ENCODE data around the gene AHCYL1. TPM values are rescaled to one million over a fixed set of nuclear protein-coding genes. Genes with fewer than 3 reads are reported as not detected.

The AHCYL1 gene
- total and polyA plus RNA-seq, 4 donors, result 41.9 to 79.0 (median 59.5) TPM

GRCh38 chr1:110060034-110060661, 75.6 kb downstream of the AHCYL1 start:
- peaks cover 0 to 5% of the 10 kb centered on the region in 2 donors for H3K36me3 ChIP-seq (ENCODE audit: control insufficient read depth in 1 of 2, insufficient read depth in 2 of 2, low read length in 1 of 2)
- DNase-seq (peak in 1 of 2 donors; percentile 80), ATAC-seq (ENCODE audit: low FRiP score) (no peak)

GRCh38 chr1:110060662-110061060, 76.1 kb downstream of the AHCYL1 start:
- Histone ChIP-seq H3K4me3 (ENCODE audit: low read length in 2 of 2) (no peak overlapping the region), H3K9me3 (ENCODE audit: control insufficient read depth, low read length) (no peaks in the 10 kb centered on the region), H3K36me3 (ENCODE audit: control insufficient read depth in 1 of 2, insufficient read depth in 2 of 2, low read length in 1 of 2) (peaks cover 0 to 3% of the 10 kb centered on the region in 2 donors), H3K27ac (ENCODE audit: low read depth in 1 of 2, low read length in 2 of 2) (no peak overlapping the region), H3K27me3 (ENCODE audit: control insufficient read depth in 1 of 2, insufficient read depth in 2 of 2, low read length in 1 of 2) (no peaks in the 10 kb centered on the region), H3K4me1 (ENCODE audit: control insufficient read depth in 1 of 2, insufficient read depth in 2 of 2, low read length in 2 of 2) (no peaks in the 10 kb centered on the region)
- DNase-seq (peak in 1 of 2 donors; percentile 61), ATAC-seq (ENCODE audit: low FRiP score) (no peak)
- 92 to 93% methylated on average over 7 of the region's 7 CpGs for WGBS, 2 donors
- intact Hi-C loops (cut with DNase I), result no loop called here

More at GRCh38 chr1:110060034-110060661, 75.6 kb downstream of the AHCYL1 start:
- intact Hi-C loops (cut with DNase I), result no loop called here
- H3K27me3 ChIP-seq (ENCODE audit: control insufficient read depth in 1 of 2, insufficient read depth in 2 of 2, low read length in 1 of 2), result no peaks in the 10 kb centered on the region
- 89 to 91% methylated on average over 9 of the region's 9 CpGs for WGBS, 2 donors
- H3K4me3 ChIP-seq (ENCODE audit: low read length in 2 of 2), result no peak overlapping the region
- no peak overlapping the region for H3K27ac ChIP-seq (ENCODE audit: low read depth in 1 of 2, low read length in 2 of 2)
- H3K9me3 ChIP-seq (ENCODE audit: control insufficient read depth, low read length), result no peaks in the 10 kb centered on the region
- H3K4me1 ChIP-seq (ENCODE audit: control insufficient read depth in 1 of 2, insufficient read depth in 2 of 2, low read length in 2 of 2), result no peaks in the 10 kb centered on the region

GRCh38 chr1:110061341-110061740, 76.8 kb downstream of the AHCYL1 start:
- Histone ChIP-seq H3K27me3 (ENCODE audit: control insufficient read depth in 1 of 2, insufficient read depth in 2 of 2, low read length in 1 of 2) (no peaks in the 10 kb centered on the region), H3K4me3 (ENCODE audit: low read length in 2 of 2) (no peak overlapping the region), H3K27ac (ENCODE audit: low read depth in 1 of 2, low read length in 2 of 2) (no peak overlapping the region), H3K4me1 (ENCODE audit: control insufficient read depth in 1 of 2, insufficient read depth in 2 of 2, low read length in 2 of 2) (no peaks in the 10 kb centered on the region), H3K9me3 (ENCODE audit: control insufficient read depth, low read length) (no peaks in the 10 kb centered on the region), H3K36me3 (ENCODE audit: control insufficient read depth in 1 of 2, insufficient read depth in 2 of 2, low read length in 1 of 2) (peaks cover 0 to 3% of the 10 kb centered on the region in 2 donors)
- intact Hi-C loops (cut with DNase I), result no loop called here
- ATAC-seq (ENCODE audit: low FRiP score) (no peak), DNase-seq (peak in 1 of 2 donors; percentile 68)
- 94 to 95% methylated on average over 10 of the region's 10 CpGs for WGBS, 2 donors

- DNase-seq (no peak), ATAC-seq (ENCODE audit: low FRiP score) (no peak)
- Histone ChIP-seq H3K4me1 (ENCODE audit: control insufficient read depth in 1 of 2, insufficient read depth in 2 of 2, low read length in 2 of 2) (no peaks in the 10 kb centered on the region), H3K36me3 (ENCODE audit: control insufficient read depth in 1 of 2, insufficient read depth in 2 of 2, low read length in 1 of 2) (no peaks in the 10 kb centered on the region), H3K27ac (ENCODE audit: low read depth in 1 of 2, low read length in 2 of 2) (no peak overlapping the region), H3K4me3 (ENCODE audit: low read length in 2 of 2) (no peak overlapping the region), H3K9me3 (ENCODE audit: control insufficient read depth, low read length) (no peaks in the 10 kb centered on the region), H3K27me3 (ENCODE audit: control insufficient read depth in 1 of 2, insufficient read depth in 2 of 2, low read length in 1 of 2) (no peaks in the 10 kb centered on the region)
- intact Hi-C loops (cut with DNase I), result no loop called here
- whole genome bisulfite sequencing, 2 donors, result 75 to 80% methylated on average over 2 of the region's 2 CpGs
These were observed 78.0 kb downstream of the AHCYL1 start for GRCh38 chr1:110062612-110063011.

- Histone ChIP-seq H3K36me3 (ENCODE audit: control insufficient read depth in 1 of 2, insufficient read depth in 2 of 2, low read length in 1 of 2) (no peaks in the 10 kb centered on the region), H3K4me1 (ENCODE audit: control insufficient read depth in 1 of 2, insufficient read depth in 2 of 2, low read length in 2 of 2) (no peaks in the 10 kb centered on the region), H3K9me3 (ENCODE audit: control insufficient read depth, low read length) (no peaks in the 10 kb centered on the region), H3K4me3 (ENCODE audit: low read length in 2 of 2) (no peak overlapping the region), H3K27ac (ENCODE audit: low read depth in 1 of 2, low read length in 2 of 2) (no peak overlapping the region), H3K27me3 (ENCODE audit: control insufficient read depth in 1 of 2, insufficient read depth in 2 of 2, low read length in 1 of 2) (no peaks in the 10 kb centered on the region)
- ATAC-seq (ENCODE audit: low FRiP score) (no peak), DNase-seq (peak in 1 of 2 donors; percentile 66)
- 56 to 84% methylated on average over 4 of the region's 4 CpGs for WGBS, 2 donors
- intact Hi-C loops (cut with DNase I), result no loop called here
These were observed 79.2 kb downstream of the AHCYL1 start for GRCh38 chr1:110063781-110064180.

GRCh38 chr1:110064576-110065337, 80.2 kb downstream of the AHCYL1 start:
- no peaks in the 10 kb centered on the region for H3K36me3 ChIP-seq (ENCODE audit: control insufficient read depth in 1 of 2, insufficient read depth in 2 of 2, low read length in 1 of 2)
- whole genome bisulfite sequencing, 2 donors, result 91 to 93% methylated on average over 18 of the region's 18 CpGs
- peak in 1 of 2 donors; percentile 65 for DNase-seq
- ATAC-seq (ENCODE audit: low FRiP score), result no peak
- H3K4me1 ChIP-seq (ENCODE audit: control insufficient read depth in 1 of 2, insufficient read depth in 2 of 2, low read length in 2 of 2), result no peaks in the 10 kb centered on the region
- H3K27me3 ChIP-seq (ENCODE audit: control insufficient read depth in 1 of 2, insufficient read depth in 2 of 2, low read length in 1 of 2), result peaks cover 0 to 2% of the 10 kb centered on the region in 2 donors
- H3K9me3 ChIP-seq (ENCODE audit: control insufficient read depth, low read length), result no peaks in the 10 kb centered on the region
- intact Hi-C loops (cut with DNase I), result no loop called here
- no peak overlapping the region for H3K4me3 ChIP-seq (ENCODE audit: low read length in 2 of 2)
- H3K27ac ChIP-seq (ENCODE audit: low read depth in 1 of 2, low read length in 2 of 2), result no peak overlapping the region

- intact Hi-C loops (cut with DNase I), result no loop called here
- Histone ChIP-seq H3K4me1 (ENCODE audit: control insufficient read depth in 1 of 2, insufficient read depth in 2 of 2, low read length in 2 of 2) (no peaks in the 10 kb centered on the region), H3K27me3 (ENCODE audit: control insufficient read depth in 1 of 2, insufficient read depth in 2 of 2, low read length in 1 of 2) (peaks cover 0 to 2% of the 10 kb centered on the region in 2 donors), H3K36me3 (ENCODE audit: control insufficient read depth in 1 of 2, insufficient read depth in 2 of 2, low read length in 1 of 2) (no peaks in the 10 kb centered on the region), H3K4me3 (ENCODE audit: low read length in 2 of 2) (no peak overlapping the region), H3K27ac (ENCODE audit: low read depth in 1 of 2, low read length in 2 of 2) (no peak overlapping the region), H3K9me3 (ENCODE audit: control insufficient read depth, low read length) (no peaks in the 10 kb centered on the region)
- 91% methylated on average over 5 of the region's 5 CpGs for WGBS, 2 donors
- ATAC-seq (ENCODE audit: low FRiP score), result no peak
- peak in 1 of 2 donors; percentile 35 for DNase-seq
These were observed 81.3 kb downstream of the AHCYL1 start for GRCh38 chr1:110065841-110066240.

DNA sequence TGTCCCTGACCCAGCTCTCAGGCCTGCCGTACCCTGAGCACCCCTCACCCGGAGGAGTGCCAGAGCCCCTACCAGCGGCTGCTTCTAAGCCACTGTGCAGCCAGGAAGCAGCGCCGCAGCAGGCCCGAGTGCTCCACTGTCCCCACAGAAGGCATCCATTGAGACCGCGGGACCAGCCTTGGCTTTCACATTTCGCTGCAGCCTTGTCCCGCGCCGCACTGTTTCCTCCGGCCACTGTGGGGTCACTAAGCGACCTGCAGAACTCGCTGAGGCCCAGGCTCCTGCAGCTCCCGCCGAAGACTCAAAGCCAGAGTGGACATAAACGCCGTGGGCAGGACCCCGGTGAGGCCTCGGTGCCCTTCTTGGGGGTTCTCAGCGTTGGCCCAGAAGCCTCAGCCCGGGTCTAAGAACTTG, 82.9 kb downstream of the AHCYL1 start:
- 86 to 92% methylated on average over 23 of the region's 23 CpGs for WGBS, 2 donors
- no peaks in the 10 kb centered on the region for H3K9me3 ChIP-seq (ENCODE audit: control insufficient read depth, low read length)
- intact Hi-C loops (cut with DNase I), result no loop called here
- peak in 1 of 2 donors; percentile 53 for DNase-seq
- ATAC-seq (ENCODE audit: low FRiP score), result no peak
- H3K4me1 ChIP-seq (ENCODE audit: control insufficient read depth in 1 of 2, insufficient read depth in 2 of 2, low read length in 2 of 2), result no peaks in the 10 kb centered on the region
- no peak overlapping the region for H3K27ac ChIP-seq (ENCODE audit: low read depth in 1 of 2, low read length in 2 of 2)
- no peaks in the 10 kb centered on the region for H3K36me3 ChIP-seq (ENCODE audit: control insufficient read depth in 1 of 2, insufficient read depth in 2 of 2, low read length in 1 of 2)
- no peak overlapping the region for H3K4me3 ChIP-seq (ENCODE audit: low read length in 2 of 2)
- peaks cover 0 to 2% of the 10 kb centered on the region in 2 donors for H3K27me3 ChIP-seq (ENCODE audit: control insufficient read depth in 1 of 2, insufficient read depth in 2 of 2, low read length in 1 of 2)
